ENCODE data around the gene PDZRN4. TPM values are rescaled to one million over a fixed set of nuclear protein-coding genes. Genes with fewer than 3 reads are reported as not detected.

The PDZRN4 gene
- total RNA-seq, 4 donors from 2014 or later: 1.1 to 14.0 (median 4.5) TPM

- H3K4me1 ChIP-seq: peaks cover 0 to under 1% (median 0%) of the 10 kb centered on the region in 4 donors
- H3K36me3 ChIP-seq: no peaks in the 10 kb centered on the region
- TF ChIP-seq CTCF (IDR thresholded peaks at IDR 0.05): no peak
- no peak for DNase-seq
- no peak overlapping the region for H3K4me3 ChIP-seq
- no peak overlapping the region for H3K27ac ChIP-seq
- no peaks in the 10 kb centered on the region for H3K27me3 ChIP-seq
- H3K9me3 ChIP-seq: no peaks in the 10 kb centered on the region
These were observed 339.5 kb downstream of the PDZRN4 start for GRCh38 chr12:41527534-41528116.

GRCh38 chr12:41528874-41529273 is 340.8 kb downstream of the PDZRN4 start:
- Histone ChIP-seq H3K27ac (no peak overlapping the region), H3K27me3 (no peaks in the 10 kb centered on the region), H3K9me3 (no peaks in the 10 kb centered on the region), H3K4me3 (no peak overlapping the region), H3K36me3 (no peaks in the 10 kb centered on the region), H3K4me1 (no peaks in the 10 kb centered on the region)
- TF ChIP-seq POLR2A (IDR thresholded peaks at IDR 0.05) (no peak), CTCF (IDR thresholded peaks at IDR 0.05) (no peak)
- DNase-seq: no peak

GRCh38 chr12:41530441-41530840 is 342.3 kb downstream of the PDZRN4 start:
- Histone ChIP-seq H3K9me3 (no peaks in the 10 kb centered on the region), H3K4me3 (no peak overlapping the region), H3K27ac (no peak overlapping the region), H3K36me3 (no peaks in the 10 kb centered on the region), H3K4me1 (no peaks in the 10 kb centered on the region), H3K27me3 (no peaks in the 10 kb centered on the region)
- no peak for DNase-seq
- TF ChIP-seq POLR2A (IDR thresholded peaks at IDR 0.05): no peak
- no peak for TF ChIP-seq CTCF (IDR thresholded peaks at IDR 0.05)

- no peak overlapping the region for H3K4me3 ChIP-seq
- H3K27ac ChIP-seq: peak overlapping the region in 1 of 4 donors; percentile 41
- H3K9me3 ChIP-seq: no peaks in the 10 kb centered on the region
- no peaks in the 10 kb centered on the region for H3K27me3 ChIP-seq
- TF ChIP-seq CTCF (IDR thresholded peaks at IDR 0.05) (no peak), POLR2A (IDR thresholded peaks at IDR 0.05) (no peak)
- H3K36me3 ChIP-seq: no peaks in the 10 kb centered on the region
- no peaks in the 10 kb centered on the region for H3K4me1 ChIP-seq
- peak in 2 of 3 donors; percentile 51 to 62 for DNase-seq
These were observed 343.2 kb downstream of the PDZRN4 start for GRCh38 chr12:41531147-41531829.

- Histone ChIP-seq H3K9me3 (no peaks in the 10 kb centered on the region), H3K27me3 (no peaks in the 10 kb centered on the region), H3K36me3 (no peaks in the 10 kb centered on the region), H3K4me1 (no peaks in the 10 kb centered on the region), H3K27ac (no peak overlapping the region), H3K4me3 (no peak overlapping the region)
- DNase-seq: no peak
- TF ChIP-seq CTCF (IDR thresholded peaks at IDR 0.05) (no peak), POLR2A (IDR thresholded peaks at IDR 0.05) (no peak)
These were observed 344.0 kb downstream of the PDZRN4 start for GRCh38 chr12:41532072-41532471.

Data from Peyer's patch (tissue), 4 donors.